ENCODE results near the gene HOXB3. TPM values are rescaled to one million over a fixed set of nuclear protein-coding genes. Genes with fewer than 3 reads are reported as not detected.

Gene HOXB3
- total RNA-seq, 1 donor from 2014 or later = not detected

DNA sequence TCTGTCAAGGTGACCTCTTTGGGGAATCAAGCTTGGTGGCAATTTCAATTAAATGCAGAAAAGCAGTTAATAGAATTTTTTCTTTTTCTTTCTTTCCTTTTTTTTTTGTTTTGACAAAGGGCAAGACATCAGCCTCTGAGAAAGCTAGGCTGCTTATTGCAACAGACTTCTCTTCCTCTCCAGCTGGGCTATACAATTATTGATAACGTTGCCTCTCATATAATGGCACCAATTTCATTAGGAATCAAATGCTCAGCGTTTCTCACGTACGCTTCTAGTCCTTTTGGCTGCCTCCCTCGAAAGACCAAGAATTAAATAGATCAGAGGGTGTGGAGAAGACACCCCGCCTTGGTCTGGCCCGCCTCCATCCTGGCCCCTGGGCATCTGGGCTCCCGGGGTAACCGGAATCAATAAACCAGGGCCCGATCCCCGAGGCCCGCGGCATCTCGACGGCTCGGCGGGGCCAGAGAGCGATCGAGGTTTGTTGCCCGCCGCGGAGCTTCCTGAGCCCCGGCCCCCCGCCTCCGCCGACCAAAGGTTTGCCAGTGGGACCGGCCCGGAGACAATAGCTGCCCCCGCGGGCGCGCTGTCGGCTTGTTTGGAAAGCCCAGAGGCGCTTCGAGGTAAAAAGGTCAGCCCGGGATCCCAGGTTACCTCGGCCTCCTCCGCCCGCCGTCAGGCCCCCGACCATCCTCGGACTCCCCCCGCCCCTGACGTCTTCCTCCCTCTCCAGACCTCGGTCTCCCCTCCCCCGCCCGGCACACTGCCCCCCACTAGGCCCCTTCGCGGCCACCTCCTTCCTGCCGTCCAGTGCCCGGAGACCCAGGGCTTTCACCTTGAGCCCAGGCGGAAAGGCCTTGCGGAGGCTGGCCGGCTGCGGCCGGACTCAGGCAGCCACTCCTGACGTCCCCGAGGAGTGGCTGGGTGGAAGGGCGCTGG lies 63.2 kb downstream of the HOXB3 start:
- H3K4me1 ChIP-seq (ENCODE audit: insufficient read depth, low read length) = peaks cover 15% of the 10 kb centered on the region
- Mint-ChIP-seq H3K9me3 (ENCODE audit: unreplicated experiment) (peaks cover 4% of the 10 kb centered on the region), H3K36me3 (ENCODE audit: low read depth, unreplicated experiment) (peaks cover 2% of the 10 kb centered on the region), H3K4me3 (ENCODE audit: unreplicated experiment) (no peak overlapping the region), H3K27ac (ENCODE audit: unreplicated experiment) (no peak overlapping the region), H3K4me1 (ENCODE audit: low read depth, unreplicated experiment) (no peaks in the 10 kb centered on the region), H3K27me3 (ENCODE audit: low read depth, unreplicated experiment) (peaks cover 92% of the 10 kb centered on the region)
- peak overlapping the region; percentile 45 for H2AFZ ChIP-seq (ENCODE audit: low read depth, low read length)
- H3K4me3 ChIP-seq (ENCODE audit: insufficient read depth, low read depth, low read length) = no peak overlapping the region
- no peak for DNase-seq (ENCODE audit: low read depth)
- H3K27me3 ChIP-seq (ENCODE audit: insufficient read depth, low read length) = peaks cover 47% of the 10 kb centered on the region
- no peak overlapping the region for H3K27ac ChIP-seq (ENCODE audit: low read depth, low read length)
- H3K79me2 ChIP-seq (ENCODE audit: insufficient read depth, low read length) = no peaks in the 10 kb centered on the region
- no peak for FAIRE-seq
- no peaks in the 10 kb centered on the region for H3K36me3 ChIP-seq (ENCODE audit: insufficient read depth, low read length)
- H3K9ac ChIP-seq (ENCODE audit: low read length) = no peak overlapping the region
- H3K9me3 ChIP-seq (ENCODE audit: insufficient read depth, low read depth, low read length) = no peaks in the 10 kb centered on the region
- peak overlapping the region; percentile 58 for H3K4me2 ChIP-seq (ENCODE audit: low read length)
- no peaks in the 10 kb centered on the region for H4K20me1 ChIP-seq (ENCODE audit: insufficient read depth, low read length)
- TF ChIP-seq EZH2 (IDR thresholded peaks at IDR 0.05; ENCODE audit: insufficient read depth, low read length) = peak; percentile 83
- TF ChIP-seq, protein P1, sequence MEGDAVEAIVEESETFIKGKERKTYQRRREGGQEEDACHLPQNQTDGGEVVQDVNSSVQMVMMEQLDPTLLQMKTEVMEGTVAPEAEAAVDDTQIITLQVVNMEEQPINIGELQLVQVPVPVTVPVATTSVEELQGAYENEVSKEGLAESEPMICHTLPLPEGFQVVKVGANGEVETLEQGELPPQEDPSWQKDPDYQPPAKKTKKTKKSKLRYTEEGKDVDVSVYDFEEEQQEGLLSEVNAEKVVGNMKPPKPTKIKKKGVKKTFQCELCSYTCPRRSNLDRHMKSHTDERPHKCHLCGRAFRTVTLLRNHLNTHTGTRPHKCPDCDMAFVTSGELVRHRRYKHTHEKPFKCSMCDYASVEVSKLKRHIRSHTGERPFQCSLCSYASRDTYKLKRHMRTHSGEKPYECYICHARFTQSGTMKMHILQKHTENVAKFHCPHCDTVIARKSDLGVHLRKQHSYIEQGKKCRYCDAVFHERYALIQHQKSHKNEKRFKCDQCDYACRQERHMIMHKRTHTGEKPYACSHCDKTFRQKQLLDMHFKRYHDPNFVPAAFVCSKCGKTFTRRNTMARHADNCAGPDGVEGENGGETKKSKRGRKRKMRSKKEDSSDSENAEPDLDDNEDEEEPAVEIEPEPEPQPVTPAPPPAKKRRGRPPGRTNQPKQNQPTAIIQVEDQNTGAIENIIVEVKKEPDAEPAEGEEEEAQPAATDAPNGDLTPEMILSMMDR (IDR thresholded peaks at IDR 0.05; ENCODE audit: insufficient read depth, low read depth, low read length) = no peak

DNA sequence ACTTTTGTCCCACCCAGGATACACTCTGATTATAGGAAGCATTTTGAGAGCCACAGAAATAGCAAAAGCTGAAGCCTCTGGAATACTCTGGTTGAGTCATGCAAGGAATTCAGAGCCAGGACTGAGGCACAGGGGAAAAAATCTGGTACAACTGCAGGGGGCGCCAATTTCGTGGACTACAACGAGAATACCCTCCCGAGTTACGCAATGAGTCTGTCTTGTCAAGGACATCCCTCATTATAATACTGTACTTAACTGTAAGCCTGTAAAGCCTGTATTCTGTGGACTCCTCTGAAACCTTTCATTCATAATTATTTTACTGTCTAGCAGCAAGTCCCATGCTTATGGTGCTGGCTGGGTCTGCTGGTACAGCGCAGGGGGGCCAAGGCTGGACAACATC lies 67.0 kb downstream of the HOXB3 start:
- Mint-ChIP-seq H3K4me1 (ENCODE audit: low read depth, unreplicated experiment) (no peaks in the 10 kb centered on the region), H3K9me3 (ENCODE audit: unreplicated experiment) (peaks cover 1% of the 10 kb centered on the region), H3K27me3 (ENCODE audit: low read depth, unreplicated experiment) (peaks cover 81% of the 10 kb centered on the region), H3K27ac (ENCODE audit: unreplicated experiment) (no peak overlapping the region), H3K36me3 (ENCODE audit: low read depth, unreplicated experiment) (peaks cover 2% of the 10 kb centered on the region), H3K4me3 (ENCODE audit: unreplicated experiment) (no peak overlapping the region)
- H3K9me3 ChIP-seq (ENCODE audit: insufficient read depth, low read depth, low read length) = no peaks in the 10 kb centered on the region
- no peak overlapping the region for H3K4me3 ChIP-seq (ENCODE audit: insufficient read depth, low read depth, low read length)
- no peak for DNase-seq (ENCODE audit: low read depth)
- no peak overlapping the region for H3K27ac ChIP-seq (ENCODE audit: low read depth, low read length)
- no peaks in the 10 kb centered on the region for H3K79me2 ChIP-seq (ENCODE audit: insufficient read depth, low read length)
- peaks cover 33% of the 10 kb centered on the region for H3K27me3 ChIP-seq (ENCODE audit: insufficient read depth, low read length)
- no peaks in the 10 kb centered on the region for H4K20me1 ChIP-seq (ENCODE audit: insufficient read depth, low read length)
- H3K4me1 ChIP-seq (ENCODE audit: insufficient read depth, low read length) = peaks cover 17% of the 10 kb centered on the region
- no peak for FAIRE-seq
- H3K9ac ChIP-seq (ENCODE audit: low read length) = no peak overlapping the region
- no peak overlapping the region for H2AFZ ChIP-seq (ENCODE audit: low read depth, low read length)
- TF ChIP-seq, protein P1 (IDR thresholded peaks at IDR 0.05; ENCODE audit: insufficient read depth, low read depth, low read length) = peak; percentile 36
- no peak for TF ChIP-seq EZH2 (IDR thresholded peaks at IDR 0.05; ENCODE audit: insufficient read depth, low read length)
- no peaks in the 10 kb centered on the region for H3K36me3 ChIP-seq (ENCODE audit: insufficient read depth, low read length)
- H3K4me2 ChIP-seq (ENCODE audit: low read length) = no peak overlapping the region

Measured in astrocyte (in vitro differentiated cells and primary cell).